ENCODE data around the gene TBC1D4.

DNA sequence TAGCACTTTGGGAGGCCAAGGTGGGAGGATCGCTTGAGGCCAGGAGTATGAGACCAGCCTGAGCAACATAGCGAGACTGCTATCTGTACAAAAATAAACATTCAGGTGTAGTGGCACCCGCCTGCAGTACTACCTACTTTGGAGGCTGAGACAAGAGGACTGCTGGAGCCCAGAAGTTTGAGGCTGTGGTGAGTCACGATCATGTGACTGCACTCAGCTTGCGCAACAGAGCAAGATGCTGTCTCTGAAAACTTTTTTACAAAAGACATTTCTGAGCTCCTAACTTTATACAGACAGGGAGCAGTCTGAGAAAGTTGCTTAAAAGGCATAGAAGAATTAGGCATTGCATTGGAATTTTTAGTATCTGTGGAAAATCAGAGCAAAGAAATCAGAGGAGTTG, 10.4 kb upstream of the TBC1D4 start:
- TF ChIP-seq, protein P1, sequence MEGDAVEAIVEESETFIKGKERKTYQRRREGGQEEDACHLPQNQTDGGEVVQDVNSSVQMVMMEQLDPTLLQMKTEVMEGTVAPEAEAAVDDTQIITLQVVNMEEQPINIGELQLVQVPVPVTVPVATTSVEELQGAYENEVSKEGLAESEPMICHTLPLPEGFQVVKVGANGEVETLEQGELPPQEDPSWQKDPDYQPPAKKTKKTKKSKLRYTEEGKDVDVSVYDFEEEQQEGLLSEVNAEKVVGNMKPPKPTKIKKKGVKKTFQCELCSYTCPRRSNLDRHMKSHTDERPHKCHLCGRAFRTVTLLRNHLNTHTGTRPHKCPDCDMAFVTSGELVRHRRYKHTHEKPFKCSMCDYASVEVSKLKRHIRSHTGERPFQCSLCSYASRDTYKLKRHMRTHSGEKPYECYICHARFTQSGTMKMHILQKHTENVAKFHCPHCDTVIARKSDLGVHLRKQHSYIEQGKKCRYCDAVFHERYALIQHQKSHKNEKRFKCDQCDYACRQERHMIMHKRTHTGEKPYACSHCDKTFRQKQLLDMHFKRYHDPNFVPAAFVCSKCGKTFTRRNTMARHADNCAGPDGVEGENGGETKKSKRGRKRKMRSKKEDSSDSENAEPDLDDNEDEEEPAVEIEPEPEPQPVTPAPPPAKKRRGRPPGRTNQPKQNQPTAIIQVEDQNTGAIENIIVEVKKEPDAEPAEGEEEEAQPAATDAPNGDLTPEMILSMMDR (IDR thresholded peaks at IDR 0.05), result no peak
- no peak for TF ChIP-seq POLR2A (IDR thresholded peaks at IDR 0.05)
